Right forelimb (tissue), 1 donor: Measurements from ENCODE around the gene FTO.

Experiments
- DNase-seq: peaks from one replicate; pipeline ENCODE4 v3.0.0-alpha.2; 2018

The FTO gene

GRCh38 chr16:54027995-54028394, 324.0 kb downstream of the FTO start:
- no peak for DNase-seq

GRCh38 chr16:54030451-54030850, 326.5 kb downstream of the FTO start:
- DNase-seq, result no peak

- no peak for DNase-seq
These were observed 327.3 kb downstream of the FTO start for GRCh38 chr16:54031107-54031760.

GRCh38 chr16:54033747-54034146, 329.8 kb downstream of the FTO start:
- DNase-seq, result no peak

GRCh38 chr16:54034684-54035083, 330.7 kb downstream of the FTO start:
- no peak for DNase-seq

GRCh38 chr16:54040480-54040879, 336.5 kb downstream of the FTO start:
- no peak for DNase-seq

- DNase-seq, result no peak
These were observed 337.0 kb downstream of the FTO start for GRCh38 chr16:54040975-54041374.

GRCh38 chr16:54048586-54049495, 344.9 kb downstream of the FTO start:
- no peak for DNase-seq

GRCh38 chr16:54049591-54050458, 345.9 kb downstream of the FTO start:
- DNase-seq, result no peak

GRCh38 chr16:54050459-54051210, 346.7 kb downstream of the FTO start:
- DNase-seq, result no peak

- no peak for DNase-seq
These were observed 347.9 kb downstream of the FTO start for GRCh38 chr16:54051821-54052220.

GRCh38 chr16:54052271-54052670, 348.3 kb downstream of the FTO start:
- DNase-seq, result no peak

- DNase-seq, result no peak
These were observed 350.2 kb downstream of the FTO start for GRCh38 chr16:54053891-54054820.

- DNase-seq, result no peak
These were observed 351.2 kb downstream of the FTO start for GRCh38 chr16:54055191-54055590.

GRCh38 chr16:54055864-54056263, 351.9 kb downstream of the FTO start:
- no peak for DNase-seq

GRCh38 chr16:54056921-54057320, 353.0 kb downstream of the FTO start:
- no peak for DNase-seq

GRCh38 chr16:54059319-54059718, 355.4 kb downstream of the FTO start:
- DNase-seq, result no peak

GRCh38 chr16:54060599-54061421, 356.9 kb downstream of the FTO start:
- no peak for DNase-seq

GRCh38 chr16:54061454-54061853, 357.5 kb downstream of the FTO start:
- no peak for DNase-seq
